Breast epithelium (tissue), 3 donors: ENCODE data around the gene KIAA0825.

Source experiments
- CTCF ChIP-seq, 3 donors: fragments of 450-650 bp; IDR thresholded peaks; one replicate each; pipeline ENCODE4 v1.5.1; 2016 to 2017; ENCODE audit warnings: antibody characterized with exemption in 3 of 3, mild to moderate bottlenecking in 3 of 3, moderate library complexity in 3 of 3
- POLR2A ChIP-seq: fragments of 450-650 bp; IDR thresholded peaks from one replicate; pipeline ENCODE4 v1.6.1; 2016; ENCODE audit warnings: antibody characterized with exemption, mild to moderate bottlenecking, moderate library complexity
- POLR2AphosphoS5 ChIP-seq, 3 donors: sonication (generic); formaldehyde crosslinking; IDR thresholded peaks; one replicate each; pipeline ENCODE4 v1.6.1; 2017; ENCODE audit warnings: antibody characterized with exemption in 3 of 3

GRCh38 chr5:94309141-94309540 lies 309.3 kb downstream of the KIAA0825 start:
- TF ChIP-seq CTCF (IDR thresholded peaks at IDR 0.05) (no peak), POLR2AphosphoS5 (IDR thresholded peaks at IDR 0.05) (no peak), POLR2A (no peak)
